IMR-90 (cell line): ENCODE results near the gene RYR2. TPM values are rescaled to one million over a fixed set of nuclear protein-coding genes. Genes with fewer than 3 reads are reported as not detected.

Experiments used
- ATAC-seq: fragments of 200-7000 bp; cut with Tn5 transposase; 2 replicates; pipeline ENCODE4 v1.9.1; 2020; ENCODE audit warnings: low read depth, mild to moderate bottlenecking, moderate library complexity
- BruUV-seq: library from RNA; stranded (reverse); fragments of 400-500 nt; replicated peaks from 2 replicates; lab custom pipeline; 2021; lab: Mats Ljungman, UMichigan
- CTCF ChIA-PET: fragments of 300-600 bp; formaldehyde crosslinking; extraction: SDS; loops from one replicate; lab custom pipeline; 2021; ENCODE audit warnings: antibody characterized with exemption; lab: Yijun Ruan, JAX
- POLR2A ChIA-PET: fragments of 300-600 bp; sonication (Branson Sonifier 250); formaldehyde crosslinking; loops from one replicate; lab custom pipeline; 2022; ENCODE audit warnings: antibody characterized with exemption; ENCODE audit not compliant: unreplicated experiment; lab: Charles Lee
- DNase-seq: peaks from one replicate; pipeline ENCODE4 v3.0.0; 2013
- H2AFZ ChIP-seq: replicated peaks from 2 replicates; pipeline ENCODE3; 2013; ENCODE audit warnings: low read length, mild to moderate bottlenecking; ENCODE audit not compliant: poor library complexity
- H2AK5ac ChIP-seq: 2 replicates; pipeline ENCODE4 v1.6.1; 2013; ENCODE audit warnings: low read depth, low read length, inconsistent platforms
- H2AK9ac ChIP-seq: replicated peaks from 2 replicates; pipeline ENCODE3; 2013; ENCODE audit warnings: mild to moderate bottlenecking, low read depth, low read length, moderate library complexity; ENCODE audit not compliant: poor library complexity
- H2BK120ac ChIP-seq: 2 replicates; pipeline ENCODE4 v1.6.1; 2013; ENCODE audit warnings: low read depth, low read length, inconsistent platforms
- H2BK15ac ChIP-seq: 3 replicates; pipeline ENCODE4 v1.6.1; 2013; ENCODE audit warnings: low read depth, low read length, inconsistent platforms
- H2BK20ac ChIP-seq: 2 replicates; pipeline ENCODE4 v1.6.1; 2013; ENCODE audit warnings: low read depth, mild to moderate bottlenecking, inconsistent platforms, low read length, moderate library complexity
- H2BK5ac ChIP-seq: 2 replicates; pipeline ENCODE4 v1.6.1; 2013; ENCODE audit warnings: mild to moderate bottlenecking, low read depth, low read length, inconsistent platforms; ENCODE audit not compliant: poor library complexity, severe bottlenecking
- H3K14ac ChIP-seq: replicated peaks from 2 replicates; pipeline ENCODE4 v1.6.1; 2013; ENCODE audit warnings: low read depth, low read length, inconsistent platforms
- H3K18ac ChIP-seq: 2 replicates; pipeline ENCODE4 v1.6.1; 2013; ENCODE audit warnings: low read depth, low read length, control low read depth
- H3K23ac ChIP-seq: 2 replicates; pipeline ENCODE4 v1.6.1; 2013; ENCODE audit warnings: low read depth, low read length, inconsistent platforms
- H3K27ac ChIP-seq: 2 replicates; pipeline ENCODE4 v1.5.1; 2013; ENCODE audit warnings: mild to moderate bottlenecking, control low read depth, low read length; ENCODE audit not compliant: insufficient read depth
- H3K27me3 ChIP-seq: 2 replicates; pipeline ENCODE4 v1.6.1; 2013; ENCODE audit warnings: low read length; ENCODE audit not compliant: control insufficient read depth, insufficient read depth
- H3K36me3 ChIP-seq: 2 replicates; pipeline ENCODE4 v1.6.1; 2013; ENCODE audit warnings: low read length, mixed read lengths; ENCODE audit not compliant: control insufficient read depth, insufficient read depth
- H3K4ac ChIP-seq: 2 replicates; pipeline ENCODE4 v1.6.1; 2013; ENCODE audit warnings: low read depth, low read length, inconsistent platforms
- H3K4me1 ChIP-seq: 2 replicates; pipeline ENCODE4 v1.6.1; 2013; ENCODE audit warnings: low read length, mixed read lengths; ENCODE audit not compliant: control insufficient read depth, insufficient read depth
- H3K4me2 ChIP-seq: 2 replicates; pipeline ENCODE4 v1.6.1; 2013; ENCODE audit warnings: low read depth, mild to moderate bottlenecking, control low read depth, low read length, moderate library complexity
- H3K4me3 ChIP-seq: 2 replicates; pipeline ENCODE4 v1.5.1; 2013; ENCODE audit warnings: low read depth, mild to moderate bottlenecking, control low read depth, low read length, moderate library complexity; ENCODE audit not compliant: insufficient read depth
- H3K56ac ChIP-seq: 2 replicates; pipeline ENCODE4 v1.6.1; 2013; ENCODE audit warnings: low read length, inconsistent platforms; ENCODE audit not compliant: insufficient read depth; ENCODE audit errors: extremely low read depth
- H3K79me1 ChIP-seq, 2 experiments: 2 replicates each; pipeline ENCODE4 v1.6.1; 2013; ENCODE audit warnings: low read length in 2 of 2, inconsistent platforms in 1 of 2, low read depth in 1 of 2
- H3K9ac ChIP-seq: 2 replicates; pipeline ENCODE4 v1.6.1; 2013; ENCODE audit warnings: low read depth, low read length, control low read depth
- H3K9me1 ChIP-seq: 2 replicates; pipeline ENCODE4 v1.6.1; 2013; ENCODE audit warnings: low read length, inconsistent platforms; ENCODE audit not compliant: insufficient read depth
- H3K9me3 ChIP-seq: 2 replicates; pipeline ENCODE4 v1.6.1; 2013; ENCODE audit warnings: low read length; ENCODE audit not compliant: control insufficient read depth, insufficient read depth
- H4K20me1 ChIP-seq: 2 replicates; pipeline ENCODE4 v1.6.1; 2013; ENCODE audit warnings: low read length, inconsistent platforms; ENCODE audit not compliant: insufficient read depth
- H4K5ac ChIP-seq: 2 replicates; pipeline ENCODE4 v1.6.1; 2013; ENCODE audit warnings: mild to moderate bottlenecking, low read depth, low read length, control low read depth
- H4K8ac ChIP-seq, 2 experiments: 2 replicates each; pipeline ENCODE4 v1.6.1; 2013; ENCODE audit warnings: low read depth in 2 of 2, low read length in 2 of 2, control low read depth in 1 of 2, inconsistent platforms in 1 of 2
- H4K91ac ChIP-seq: 2 replicates; pipeline ENCODE4 v1.6.1; 2013; ENCODE audit warnings: low read depth, low read length, inconsistent platforms; ENCODE audit not compliant: insufficient read depth
- CEBPB ChIP-seq: IDR thresholded peaks from 2 replicates; pipeline ENCODE4 v1.6.1; 2012; ENCODE audit warnings: low read depth, low read length, improper control_type of control experiment
- CHD1 ChIP-seq: IDR thresholded peaks from 2 replicates; pipeline ENCODE4 v1.6.1; 2012; ENCODE audit warnings: low read depth, low read length, improper control_type of control experiment
- FOS ChIP-seq: fragments of 150-350 bp; IDR thresholded peaks from 2 replicates; pipeline ENCODE4 v1.6.1; 2016; ENCODE audit warnings: low read depth, low read length
- MAFK ChIP-seq: IDR thresholded peaks from 2 replicates; pipeline ENCODE4 v1.6.1; 2012; ENCODE audit warnings: low read depth, low read length, improper control_type of control experiment
- MAZ ChIP-seq: IDR thresholded peaks from 2 replicates; pipeline ENCODE4 v1.6.1; 2012; ENCODE audit warnings: low read depth, mild to moderate bottlenecking, low read length, improper control_type of control experiment, moderate library complexity, borderline replicate concordance
- NFE2L2 ChIP-seq: fragments of 150-350 bp; IDR thresholded peaks from 2 replicates; pipeline ENCODE4 v1.6.1; 2016; ENCODE audit warnings: low read depth, mild to moderate bottlenecking, low read length
- POLR2A ChIP-seq: IDR thresholded peaks from 2 replicates; pipeline ENCODE4 v1.6.1; 2012; ENCODE audit warnings: mild to moderate bottlenecking, low read depth, low read length
- RAD21 ChIP-seq: IDR thresholded peaks from 2 replicates; pipeline ENCODE4 v1.6.1; 2012; ENCODE audit warnings: low read length, improper control_type of control experiment
- RCOR1 ChIP-seq: IDR thresholded peaks from 2 replicates; pipeline ENCODE4 v1.6.1; 2012; ENCODE audit warnings: mild to moderate bottlenecking, low read length, improper control_type of control experiment; ENCODE audit not compliant: insufficient replicate concordance
- SMC3 ChIP-seq: fragments of 150-350 bp; IDR thresholded peaks from 2 replicates; pipeline ENCODE4 v1.6.1; 2016; ENCODE audit warnings: low read depth, mild to moderate bottlenecking, antibody characterized with exemption, low read length, moderate library complexity
- WGBS, 2 experiments: methylation state at CpG; one replicate each; pipeline versions ENCODE4 v1.1.5 to v1.1.7; 2013; ENCODE audit warnings: missing lambda C conversion rate in 2 of 2; ENCODE audit not compliant: insufficient read length in 1 of 2; ENCODE audit errors: extremely low coverage in 2 of 2; 5-methylcytosine and 5-hydroxymethylcytosine counted together
- dilution Hi-C: fragments of 300-500 bp; cut with HindIII; formaldehyde crosslinking; loops from one replicate; pipeline ENCODE4 v1.14.3; 2018; ENCODE audit warnings: low sequenced_read_pairs; ENCODE audit not compliant: unreplicated experiment
- in situ Hi-C: fragments of 300-500 bp; cut with MboI; formaldehyde crosslinking; loops from 3 replicates; pipeline ENCODE4 v1.14.3; 2019; ENCODE audit warnings: low sequenced_read_pairs, inconsistent platforms, mixed read lengths
- intact Hi-C: fragments of 100-400 bp; cut with micrococcal nuclease; formaldehyde crosslinking; loops from 2 replicates; pipeline ENCODE4 v1.10.0; 2022
- polyA plus RNA-seq, 3 experiments: library from polyadenylated mRNA; depleted of rRNA; stranded (reverse); fragments of >200 nt; gene quantifications; 2 replicates each; pipeline ENCODE4 v1.2.3, GENCODE V29; 2012; ENCODE audit warnings: low replicate concordance in 1 of 3
- total RNA-seq: library from RNA; depleted of rRNA; stranded (reverse); fragments of >200 nt; gene quantifications from 2 replicates; pipeline ENCODE4 v1.2.3, GENCODE V29; 2012
- TF ChIP-seq, protein P1 (sequence below): fragments of 150-350 bp; IDR thresholded peaks from 2 replicates; pipeline ENCODE4 v1.6.1; 2017; ENCODE audit warnings: mild to moderate bottlenecking, antibody characterized with exemption, low read length, low read depth
- TF ChIP-seq, protein P2 (sequence below): fragments of 150-350 bp; IDR thresholded peaks from 2 replicates; pipeline ENCODE4 v1.6.1; 2016; ENCODE audit warnings: low read depth, mild to moderate bottlenecking, low read length, moderate library complexity, borderline replicate concordance
- TF ChIP-seq, protein P3 (sequence below): conservative IDR thresholded peaks from 2 replicates; pipeline ENCODE4 v1.5.1; 2012; ENCODE audit warnings: mild to moderate bottlenecking, low read depth, low read length, improper control_type of control experiment

RYR2 gene
- total and polyA plus RNA-seq, 2 of the 4 experiments (the other 2 are of a cell fraction): not detected

DNA sequence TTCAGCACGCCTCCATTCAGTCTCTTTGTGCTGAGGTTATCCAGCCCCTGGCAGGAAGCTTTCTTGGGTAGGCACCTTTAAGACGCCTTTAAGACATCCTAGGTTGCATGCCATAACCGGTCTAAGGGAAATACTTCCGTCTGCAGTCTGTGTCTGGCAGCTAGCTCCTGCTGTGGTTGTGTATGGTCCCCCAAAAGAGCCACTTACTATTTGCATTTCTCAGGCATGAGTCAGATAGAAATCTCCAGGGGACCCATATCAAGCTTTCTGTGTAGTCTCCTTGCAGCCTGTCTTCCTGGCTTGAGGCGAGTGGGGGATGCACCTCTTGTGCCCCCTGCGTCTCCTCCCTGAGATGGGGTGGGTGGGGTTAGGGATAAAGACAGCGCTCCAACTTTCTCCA lies 10.0 kb upstream of the RYR2 start:
- H3K9ac ChIP-seq: no peak overlapping the region
- no peaks in the 10 kb centered on the region for H3K27me3 ChIP-seq
- H3K9me3 ChIP-seq: peaks cover 12% of the 10 kb centered on the region
- no peak overlapping the region for H2BK20ac ChIP-seq
- dilution Hi-C loops (no loop called here), intact Hi-C loops (no loop called here), in situ Hi-C loops (no loop called here)
- no peak overlapping the region for H4K5ac ChIP-seq
- no peak overlapping the region for H3K4me3 ChIP-seq
- no peak overlapping the region for H2AK9ac ChIP-seq
- ATAC-seq (no peak), DNase-seq (no peak)
- no peak overlapping the region for H4K8ac ChIP-seq
- no peak overlapping the region for H3K4ac ChIP-seq
- H2BK15ac ChIP-seq: no peak overlapping the region
- H3K4me1 ChIP-seq: no peaks in the 10 kb centered on the region
- ChIA-PET POLR2A (no interaction called here), CTCF (no interaction called here)
- H3K23ac ChIP-seq: no peak overlapping the region
- H3K56ac ChIP-seq: no peak overlapping the region
- no peak overlapping the region for H2AFZ ChIP-seq
- H4K91ac ChIP-seq: no peak overlapping the region
- BruUV-seq: no TSS peak
- no peak overlapping the region for H2AK5ac ChIP-seq
- no peaks in the 10 kb centered on the region for H3K9me1 ChIP-seq
- no peak overlapping the region for H3K27ac ChIP-seq
- no peaks in the 10 kb centered on the region for H3K79me1 ChIP-seq
- H2BK5ac ChIP-seq: no peak overlapping the region
- no peak overlapping the region for H3K18ac ChIP-seq
- no peak overlapping the region for H3K14ac ChIP-seq
- no CpG with 5 or more reads among the region's 7 CpGs for WGBS, 2 experiments
- H3K36me3 ChIP-seq: no peaks in the 10 kb centered on the region
- no peak overlapping the region for H3K4me2 ChIP-seq
- TF ChIP-seq RCOR1: no peak
- TF ChIP-seq NFE2L2: no peak
- TF ChIP-seq, protein P1, sequence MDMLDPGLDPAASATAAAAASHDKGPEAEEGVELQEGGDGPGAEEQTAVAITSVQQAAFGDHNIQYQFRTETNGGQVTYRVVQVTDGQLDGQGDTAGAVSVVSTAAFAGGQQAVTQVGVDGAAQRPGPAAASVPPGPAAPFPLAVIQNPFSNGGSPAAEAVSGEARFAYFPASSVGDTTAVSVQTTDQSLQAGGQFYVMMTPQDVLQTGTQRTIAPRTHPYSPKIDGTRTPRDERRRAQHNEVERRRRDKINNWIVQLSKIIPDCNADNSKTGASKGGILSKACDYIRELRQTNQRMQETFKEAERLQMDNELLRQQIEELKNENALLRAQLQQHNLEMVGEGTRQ: no peak
- TF ChIP-seq POLR2A: no peak
- TF ChIP-seq SMC3: no peak
- TF ChIP-seq, protein P2, sequence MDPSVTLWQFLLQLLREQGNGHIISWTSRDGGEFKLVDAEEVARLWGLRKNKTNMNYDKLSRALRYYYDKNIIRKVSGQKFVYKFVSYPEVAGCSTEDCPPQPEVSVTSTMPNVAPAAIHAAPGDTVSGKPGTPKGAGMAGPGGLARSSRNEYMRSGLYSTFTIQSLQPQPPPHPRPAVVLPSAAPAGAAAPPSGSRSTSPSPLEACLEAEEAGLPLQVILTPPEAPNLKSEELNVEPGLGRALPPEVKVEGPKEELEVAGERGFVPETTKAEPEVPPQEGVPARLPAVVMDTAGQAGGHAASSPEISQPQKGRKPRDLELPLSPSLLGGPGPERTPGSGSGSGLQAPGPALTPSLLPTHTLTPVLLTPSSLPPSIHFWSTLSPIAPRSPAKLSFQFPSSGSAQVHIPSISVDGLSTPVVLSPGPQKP: no peak
- no peak for TF ChIP-seq FOS
- TF ChIP-seq RAD21: no peak
- TF ChIP-seq MAFK: no peak
- no peak for TF ChIP-seq CHD1
- TF ChIP-seq MAZ: no peak
- no peak for TF ChIP-seq CEBPB
- TF ChIP-seq, protein P3, sequence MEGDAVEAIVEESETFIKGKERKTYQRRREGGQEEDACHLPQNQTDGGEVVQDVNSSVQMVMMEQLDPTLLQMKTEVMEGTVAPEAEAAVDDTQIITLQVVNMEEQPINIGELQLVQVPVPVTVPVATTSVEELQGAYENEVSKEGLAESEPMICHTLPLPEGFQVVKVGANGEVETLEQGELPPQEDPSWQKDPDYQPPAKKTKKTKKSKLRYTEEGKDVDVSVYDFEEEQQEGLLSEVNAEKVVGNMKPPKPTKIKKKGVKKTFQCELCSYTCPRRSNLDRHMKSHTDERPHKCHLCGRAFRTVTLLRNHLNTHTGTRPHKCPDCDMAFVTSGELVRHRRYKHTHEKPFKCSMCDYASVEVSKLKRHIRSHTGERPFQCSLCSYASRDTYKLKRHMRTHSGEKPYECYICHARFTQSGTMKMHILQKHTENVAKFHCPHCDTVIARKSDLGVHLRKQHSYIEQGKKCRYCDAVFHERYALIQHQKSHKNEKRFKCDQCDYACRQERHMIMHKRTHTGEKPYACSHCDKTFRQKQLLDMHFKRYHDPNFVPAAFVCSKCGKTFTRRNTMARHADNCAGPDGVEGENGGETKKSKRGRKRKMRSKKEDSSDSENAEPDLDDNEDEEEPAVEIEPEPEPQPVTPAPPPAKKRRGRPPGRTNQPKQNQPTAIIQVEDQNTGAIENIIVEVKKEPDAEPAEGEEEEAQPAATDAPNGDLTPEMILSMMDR: no peak
- H4K20me1 ChIP-seq: no peaks in the 10 kb centered on the region
- H2BK120ac ChIP-seq: no peak overlapping the region
